KMS-11 (cell line): ENCODE results near the gene LMF2.
A peak's percentile ranks its signal among the peaks of the same experiment; 100 is the strongest.

ENCODE experiments used
- H2AFZ ChIP-seq: fragments of 200-600 bp; sonication (generic); 2 replicates; pipeline ENCODE4 v1.6.1; 2016; ENCODE audit warnings: antibody characterized with exemption, mixed run types, low read depth
- H3K27ac ChIP-seq: fragments of 200-600 bp; sonication (generic); 2 replicates; pipeline ENCODE4 v1.6.1; 2016; ENCODE audit warnings: mild to moderate bottlenecking, mixed run types
- H3K27me3 ChIP-seq: fragments of 200-600 bp; sonication (generic); 2 replicates; pipeline ENCODE4 v1.6.1; 2017; ENCODE audit warnings: mild to moderate bottlenecking, low read depth, mixed run types, moderate library complexity; ENCODE audit not compliant: insufficient read depth
- H3K36me3 ChIP-seq: fragments of 200-600 bp; sonication (generic); 2 replicates; pipeline ENCODE4 v1.6.1; 2017; ENCODE audit warnings: mild to moderate bottlenecking, mixed run types; ENCODE audit not compliant: insufficient read depth
- H3K4me1 ChIP-seq: fragments of 200-600 bp; sonication (generic); 2 replicates; pipeline ENCODE4 v1.6.1; 2016; ENCODE audit warnings: mild to moderate bottlenecking, low read depth, mixed run types; ENCODE audit not compliant: poor library complexity, severe bottlenecking
- H3K4me2 ChIP-seq: fragments of 200-600 bp; sonication (generic); 2 replicates; pipeline ENCODE4 v1.7.0; 2016; ENCODE audit warnings: mild to moderate bottlenecking, mixed run types
- H3K4me3 ChIP-seq: fragments of 200-600 bp; sonication (generic); IDR thresholded peaks from 2 replicates; pipeline ENCODE4 v1.6.1; 2017; ENCODE audit warnings: low read depth, low read length, mixed read lengths; ENCODE audit not compliant: insufficient read depth
- H3K79me2 ChIP-seq: fragments of 200-600 bp; sonication (generic); 2 replicates; pipeline ENCODE4 v1.6.1; 2016; ENCODE audit warnings: low read depth, mixed run types; ENCODE audit not compliant: insufficient read depth
- H3K9ac ChIP-seq: fragments of 200-600 bp; sonication (generic); 2 replicates; pipeline ENCODE4 v1.6.1; 2016; ENCODE audit warnings: mild to moderate bottlenecking, mixed run types
- H4K20me1 ChIP-seq: fragments of 200-600 bp; sonication (generic); 2 replicates; pipeline ENCODE4 v1.6.1; 2016; ENCODE audit warnings: mild to moderate bottlenecking, mixed run types; ENCODE audit not compliant: insufficient read depth
- TF ChIP-seq, protein P1 (sequence below): fragments of 200-600 bp; sonication (generic); conservative IDR thresholded peaks from 2 replicates; pipeline ENCODE4 v1.6.1; 2017; ENCODE audit warnings: low read depth, mild to moderate bottlenecking, antibody characterized with exemption, low read length, moderate library complexity, mixed read lengths

LMF2 gene

DNA sequence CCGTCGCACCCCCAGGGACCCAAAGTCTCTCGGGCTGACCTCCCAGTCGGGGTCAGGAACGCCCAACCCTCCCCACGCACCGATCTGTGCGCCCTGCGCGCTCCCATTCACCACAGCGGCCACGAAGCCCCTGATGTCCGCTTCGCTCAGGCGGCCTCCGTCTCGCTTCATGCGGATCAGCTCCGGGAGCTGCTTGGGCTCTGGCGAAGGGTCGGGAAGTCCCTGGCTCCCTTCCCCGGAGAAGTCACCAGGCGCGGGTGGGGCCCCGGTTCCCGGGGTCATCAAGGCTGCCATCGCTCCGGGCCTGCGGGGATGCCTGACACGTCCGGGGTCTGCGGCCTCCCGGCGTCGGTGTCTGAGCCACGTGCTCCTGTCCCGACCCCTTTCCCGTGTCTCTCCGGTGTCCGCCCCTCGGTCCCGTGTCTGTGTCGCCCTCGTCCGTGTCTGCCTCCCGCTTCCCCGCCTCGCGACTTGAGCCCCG, 22.0 kb upstream of the LMF2 start:
- no peaks in the 10 kb centered on the region; the same call in 1 of the 2 replicates for H3K79me2 ChIP-seq
- H3K4me3 ChIP-seq: no peak overlapping the region
- no peak overlapping the region for H3K27ac ChIP-seq
- no peak overlapping the region for H2AFZ ChIP-seq
- no peak overlapping the region for H3K9ac ChIP-seq
- H3K27me3 ChIP-seq: no peaks in the 10 kb centered on the region
- TF ChIP-seq, protein P1, sequence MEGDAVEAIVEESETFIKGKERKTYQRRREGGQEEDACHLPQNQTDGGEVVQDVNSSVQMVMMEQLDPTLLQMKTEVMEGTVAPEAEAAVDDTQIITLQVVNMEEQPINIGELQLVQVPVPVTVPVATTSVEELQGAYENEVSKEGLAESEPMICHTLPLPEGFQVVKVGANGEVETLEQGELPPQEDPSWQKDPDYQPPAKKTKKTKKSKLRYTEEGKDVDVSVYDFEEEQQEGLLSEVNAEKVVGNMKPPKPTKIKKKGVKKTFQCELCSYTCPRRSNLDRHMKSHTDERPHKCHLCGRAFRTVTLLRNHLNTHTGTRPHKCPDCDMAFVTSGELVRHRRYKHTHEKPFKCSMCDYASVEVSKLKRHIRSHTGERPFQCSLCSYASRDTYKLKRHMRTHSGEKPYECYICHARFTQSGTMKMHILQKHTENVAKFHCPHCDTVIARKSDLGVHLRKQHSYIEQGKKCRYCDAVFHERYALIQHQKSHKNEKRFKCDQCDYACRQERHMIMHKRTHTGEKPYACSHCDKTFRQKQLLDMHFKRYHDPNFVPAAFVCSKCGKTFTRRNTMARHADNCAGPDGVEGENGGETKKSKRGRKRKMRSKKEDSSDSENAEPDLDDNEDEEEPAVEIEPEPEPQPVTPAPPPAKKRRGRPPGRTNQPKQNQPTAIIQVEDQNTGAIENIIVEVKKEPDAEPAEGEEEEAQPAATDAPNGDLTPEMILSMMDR: no peak
- H4K20me1 ChIP-seq: no peaks in the 10 kb centered on the region
- H3K36me3 ChIP-seq: no peaks in the 10 kb centered on the region
- H3K4me1 ChIP-seq: peaks cover 10% of the 10 kb centered on the region
- no peak overlapping the region for H3K4me2 ChIP-seq

DNA sequence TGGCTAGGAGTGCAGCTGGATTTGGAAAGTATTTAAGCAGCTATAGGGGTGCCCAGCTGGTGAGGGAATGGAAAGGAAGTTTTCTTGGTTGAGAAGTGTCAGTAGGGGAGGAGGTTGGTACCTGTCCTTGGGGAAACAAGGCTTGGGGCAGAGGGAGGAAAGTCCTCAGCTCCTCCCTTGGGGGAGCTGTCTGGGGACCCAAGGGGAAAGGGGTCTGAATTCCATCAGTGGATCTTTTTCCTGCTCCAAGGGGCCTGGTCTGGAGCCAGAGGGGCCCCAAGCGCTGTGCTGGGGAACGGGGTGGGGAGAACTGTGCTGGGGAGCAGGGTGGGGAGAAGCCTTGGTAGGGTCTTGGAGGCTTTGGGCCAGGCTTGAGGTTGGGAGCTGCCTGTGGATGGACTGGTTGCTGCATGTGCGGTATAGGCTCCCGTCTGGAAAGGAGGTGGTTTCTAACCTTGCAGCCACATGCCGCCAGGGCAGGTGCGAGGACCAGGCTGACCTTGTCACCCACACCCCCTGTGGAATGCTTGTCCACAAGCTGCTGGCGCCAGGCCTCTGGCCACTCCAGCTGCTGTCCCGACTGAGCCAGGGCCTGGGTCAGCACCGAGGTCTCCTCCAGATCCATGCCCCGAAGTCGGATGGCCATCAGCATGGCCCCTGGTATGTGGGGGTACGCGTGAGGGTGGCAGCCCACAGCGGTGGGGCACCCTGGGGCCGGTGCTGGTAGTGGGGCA, 21.3 kb upstream of the LMF2 start:
- H3K4me1 ChIP-seq: peaks cover 7% of the 10 kb centered on the region
- H3K9ac ChIP-seq: no peak overlapping the region
- H3K36me3 ChIP-seq: no peaks in the 10 kb centered on the region
- H3K4me2 ChIP-seq: no peak overlapping the region
- TF ChIP-seq, protein P1: no peak
- no peaks in the 10 kb centered on the region for H4K20me1 ChIP-seq
- no peaks in the 10 kb centered on the region for H3K27me3 ChIP-seq
- no peak overlapping the region for H3K4me3 ChIP-seq
- H3K27ac ChIP-seq: no peak overlapping the region
- H3K79me2 ChIP-seq: peaks cover under 1% of the 10 kb centered on the region; the same call in 1 of the 2 replicates
- H2AFZ ChIP-seq: no peak overlapping the region

DNA sequence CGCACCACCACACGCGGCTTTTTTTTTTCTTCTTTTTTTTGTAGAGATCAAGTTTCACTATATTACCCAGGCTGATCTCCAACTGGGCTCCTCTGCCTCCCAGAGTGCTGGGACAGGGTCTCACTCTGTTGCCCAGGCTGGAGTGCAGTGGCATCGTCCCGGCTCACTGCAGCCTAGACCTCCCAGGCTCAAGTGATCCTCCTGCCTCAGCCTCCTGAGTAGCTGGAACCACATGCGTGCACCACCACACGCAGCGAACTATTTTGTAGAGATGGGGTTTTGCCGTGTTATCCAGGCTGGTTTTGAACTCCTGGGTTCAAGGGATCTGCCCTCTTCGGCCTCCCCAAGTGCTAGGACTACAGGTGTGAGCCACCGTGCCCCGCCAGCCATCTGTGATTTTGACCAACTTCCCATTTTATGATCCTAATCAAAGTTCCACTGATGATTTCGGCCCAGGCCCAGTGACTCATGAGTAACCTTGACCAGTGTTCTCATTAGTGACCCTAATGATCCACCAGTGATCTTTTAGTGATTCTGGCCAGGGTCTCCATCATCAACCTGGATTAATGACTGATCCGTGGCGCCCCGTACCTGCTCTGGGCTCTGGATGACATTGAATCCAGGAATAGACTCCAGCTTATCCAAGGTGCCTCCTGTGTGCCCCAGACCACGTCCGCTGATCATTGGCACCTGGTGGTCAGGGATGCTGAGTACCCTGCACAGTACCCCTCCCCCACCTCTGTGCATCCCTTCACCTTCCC, 20.6 kb upstream of the LMF2 start:
- no peaks in the 10 kb centered on the region for H3K27me3 ChIP-seq
- H3K4me3 ChIP-seq: no peak overlapping the region
- H3K79me2 ChIP-seq: peaks cover 8% of the 10 kb centered on the region; the same call in 1 of the 2 replicates
- peaks cover 4% of the 10 kb centered on the region for H3K4me1 ChIP-seq
- H4K20me1 ChIP-seq: no peaks in the 10 kb centered on the region
- H3K36me3 ChIP-seq: no peaks in the 10 kb centered on the region
- H2AFZ ChIP-seq: no peak overlapping the region
- H3K9ac ChIP-seq: no peak overlapping the region
- H3K27ac ChIP-seq: no peak overlapping the region
- H3K4me2 ChIP-seq: no peak overlapping the region
- TF ChIP-seq, protein P1: no peak

DNA sequence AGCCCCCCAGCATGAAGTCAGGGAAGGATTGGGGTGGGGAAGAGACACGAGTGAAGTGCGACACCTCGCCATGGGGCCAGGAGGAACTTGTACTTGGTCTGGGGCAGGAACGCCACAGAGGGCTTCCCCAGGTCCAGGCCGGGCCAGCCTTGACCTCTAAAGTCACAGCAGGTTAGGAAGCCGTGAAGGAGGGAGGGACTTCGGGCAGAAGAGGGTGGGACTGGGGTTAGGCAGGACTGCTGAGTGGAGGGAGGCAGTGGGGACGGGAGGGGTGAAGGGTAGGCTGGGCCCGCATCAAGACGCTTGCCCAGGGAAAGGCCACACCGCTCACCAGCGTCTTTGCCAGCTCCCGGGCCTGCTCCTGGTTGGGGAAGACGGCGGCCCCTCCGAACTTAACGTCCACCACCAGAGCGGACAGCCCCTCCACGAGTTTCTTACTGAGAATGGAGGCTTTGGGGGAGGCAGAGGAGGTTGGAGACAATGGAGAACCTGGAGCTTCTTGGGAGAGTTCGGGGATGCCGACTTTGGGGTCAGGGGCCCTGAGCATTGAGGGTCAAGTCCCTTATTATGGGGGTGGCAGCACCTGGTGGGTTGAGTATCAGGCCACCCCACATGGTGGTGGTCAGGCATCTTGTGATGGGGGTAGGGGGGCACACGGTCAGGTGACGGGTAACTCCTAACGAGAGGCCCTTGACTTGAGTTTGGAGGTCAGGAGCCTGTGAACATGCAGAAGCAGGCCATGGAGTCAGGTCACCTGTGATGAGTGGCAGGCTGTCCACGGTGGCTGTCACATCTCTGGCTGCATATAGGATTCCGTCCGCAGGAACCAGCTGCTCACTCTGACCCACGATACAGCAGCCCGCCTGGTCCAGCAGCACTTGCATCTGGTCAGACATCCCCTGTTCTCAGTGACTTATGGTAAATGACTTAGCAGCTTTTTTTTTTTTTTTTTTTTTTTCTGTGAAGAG, 19.6 kb upstream of the LMF2 start:
- H3K4me3 ChIP-seq: peak overlapping the region; percentile 31
- H3K27me3 ChIP-seq: no peaks in the 10 kb centered on the region
- peak overlapping the region; percentile 79 for H3K9ac ChIP-seq
- peak overlapping the region; percentile 84 for H3K4me2 ChIP-seq
- no peaks in the 10 kb centered on the region for H4K20me1 ChIP-seq
- peak overlapping the region; percentile 22; the same call in 1 of the 2 replicates for H2AFZ ChIP-seq
- TF ChIP-seq, protein P1: no peak
- H3K27ac ChIP-seq: peak overlapping the region; percentile 83
- peaks cover 8% of the 10 kb centered on the region; the same call in 1 of the 2 replicates for H3K79me2 ChIP-seq
- H3K36me3 ChIP-seq: no peaks in the 10 kb centered on the region
- peaks cover 4% of the 10 kb centered on the region for H3K4me1 ChIP-seq
